ENCODE data around the gene PLEK. TPM values are rescaled to one million over a fixed set of nuclear protein-coding genes. Genes with fewer than 3 reads are reported as not detected.

The PLEK gene
- total RNA-seq, 3 donors from 2014 or later, result 4.8 to 16.0 (median 13.8) TPM

- no peaks in the 10 kb centered on the region for H3K9me3 ChIP-seq
- no peak for TF ChIP-seq CTCF (IDR thresholded peaks at IDR 0.05)
- no peak overlapping the region for H3K4me3 ChIP-seq
- H3K36me3 ChIP-seq (ENCODE audit: low read depth), result no peaks in the 10 kb centered on the region
- DNase-seq (no peak), ATAC-seq (no peak)
- intact Hi-C loops (cut with DNase I, micrococcal nuclease), result no loop called here
- H3K4me1 ChIP-seq (ENCODE audit: low read depth), result no peaks in the 10 kb centered on the region
Measured at GRCh38 chr2:68336192-68336591, 28.9 kb upstream of the PLEK start.

- ATAC-seq (no peak), DNase-seq (no peak)
- no peaks in the 10 kb centered on the region for H3K9me3 ChIP-seq
- TF ChIP-seq CTCF (IDR thresholded peaks at IDR 0.05), result no peak
- no peaks in the 10 kb centered on the region for H3K36me3 ChIP-seq (ENCODE audit: low read depth)
- no peaks in the 10 kb centered on the region for H3K4me1 ChIP-seq (ENCODE audit: low read depth)
- H3K4me3 ChIP-seq, result no peak overlapping the region
- intact Hi-C loops (cut with DNase I, micrococcal nuclease), result no loop called here
Measured at GRCh38 chr2:68340226-68341061, 24.6 kb upstream of the PLEK start.

DNA sequence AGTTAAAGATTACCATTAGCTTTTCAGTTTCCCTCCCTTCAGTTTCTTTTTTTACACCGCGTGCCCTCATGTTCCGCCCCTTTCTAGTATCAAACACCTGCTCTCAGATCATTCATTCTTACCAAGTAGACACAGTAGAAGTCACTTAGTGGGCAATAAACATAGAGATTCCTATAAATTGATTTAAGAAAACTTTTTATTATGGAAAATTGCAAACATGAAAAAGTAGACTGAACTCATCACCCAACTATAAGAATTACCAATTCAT is 24.1 kb upstream of the PLEK start:
- Histone ChIP-seq H3K9me3 (no peaks in the 10 kb centered on the region), H3K4me3 (no peak overlapping the region), H3K36me3 (ENCODE audit: low read depth) (no peaks in the 10 kb centered on the region), H3K4me1 (ENCODE audit: low read depth) (no peaks in the 10 kb centered on the region)
- no peak for DNase-seq
- intact Hi-C loops (cut with DNase I, micrococcal nuclease), result no loop called here
- no peak for TF ChIP-seq CTCF (IDR thresholded peaks at IDR 0.05)
- ATAC-seq, result no peak

DNA sequence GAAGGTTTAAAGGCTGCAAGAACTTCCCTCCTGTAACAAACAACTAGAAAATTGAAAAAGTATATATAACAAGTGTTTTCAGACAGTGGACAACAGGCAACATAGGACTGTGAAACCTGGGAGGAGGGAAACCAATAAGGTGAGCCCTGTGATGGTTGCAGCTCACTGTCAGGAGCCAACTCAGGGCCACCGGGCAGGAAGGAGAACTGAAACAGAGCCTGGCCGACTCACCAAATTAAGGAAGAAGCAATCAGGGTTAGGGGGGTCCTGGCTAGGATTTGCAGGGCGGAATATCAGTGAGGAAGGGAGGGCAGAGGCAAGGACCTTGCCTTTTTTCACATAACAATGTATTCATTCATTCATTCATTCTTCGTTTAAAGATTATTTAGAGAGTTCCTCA is 23.5 kb upstream of the PLEK start:
- intact Hi-C loops (cut with DNase I, micrococcal nuclease), result no loop called here
- H3K4me1 ChIP-seq (ENCODE audit: low read depth), result no peaks in the 10 kb centered on the region
- ATAC-seq, result no peak
- no peak for TF ChIP-seq CTCF (IDR thresholded peaks at IDR 0.05)
- no peaks in the 10 kb centered on the region for H3K36me3 ChIP-seq (ENCODE audit: low read depth)
- no peak for DNase-seq
- no peak overlapping the region for H3K4me3 ChIP-seq
- H3K9me3 ChIP-seq, result no peaks in the 10 kb centered on the region

DNA sequence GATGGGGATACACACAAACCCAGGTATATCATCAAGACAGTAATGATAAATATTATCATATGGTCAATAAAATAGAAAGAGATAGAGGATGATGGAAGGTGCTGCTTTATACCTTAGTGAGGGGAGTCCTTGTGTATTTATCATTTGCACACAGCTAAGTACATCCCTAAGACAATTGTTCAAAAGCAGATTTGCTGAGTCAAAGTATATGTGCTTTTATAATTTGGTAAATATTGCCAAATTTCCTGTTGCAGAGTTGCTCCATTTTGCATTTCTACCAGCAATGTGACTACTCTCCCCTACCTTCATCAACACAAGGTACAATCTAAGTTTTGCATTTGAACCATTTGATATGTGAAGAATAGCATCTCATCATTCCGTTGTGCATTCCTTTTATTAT is 22.6 kb upstream of the PLEK start:
- intact Hi-C loops (cut with DNase I, micrococcal nuclease), result no loop called here
- Histone ChIP-seq H3K4me3 (no peak overlapping the region), H3K9me3 (no peaks in the 10 kb centered on the region), H3K36me3 (ENCODE audit: low read depth) (no peaks in the 10 kb centered on the region), H3K4me1 (ENCODE audit: low read depth) (no peaks in the 10 kb centered on the region)
- no peak for DNase-seq
- no peak for TF ChIP-seq CTCF (IDR thresholded peaks at IDR 0.05)
- ATAC-seq, result no peak

DNA sequence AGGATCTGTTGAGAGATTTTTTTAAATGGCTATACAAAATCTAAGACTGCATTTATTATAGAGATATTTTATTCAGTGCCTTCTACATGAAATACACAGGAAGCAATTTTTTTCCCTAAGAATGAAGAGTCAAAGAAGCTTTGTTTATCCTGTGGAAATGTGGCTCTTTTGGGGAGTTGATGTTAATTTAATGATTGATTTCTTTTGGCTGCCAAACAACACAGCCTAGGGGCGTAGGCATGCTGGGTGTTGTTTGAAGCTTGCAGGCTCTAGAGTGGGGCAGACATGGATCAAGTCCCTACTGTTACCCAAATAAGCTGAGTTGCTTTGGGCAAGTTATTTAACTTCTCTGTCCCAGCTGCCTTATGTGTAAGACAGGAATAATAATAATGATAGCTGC is 21.1 kb upstream of the PLEK start:
- H3K4me1 ChIP-seq (ENCODE audit: low read depth), result no peaks in the 10 kb centered on the region
- ATAC-seq (no peak), DNase-seq (no peak)
- TF ChIP-seq CTCF (IDR thresholded peaks at IDR 0.05), result no peak
- H3K9me3 ChIP-seq, result no peaks in the 10 kb centered on the region
- H3K4me3 ChIP-seq, result no peak overlapping the region
- H3K36me3 ChIP-seq (ENCODE audit: low read depth), result no peaks in the 10 kb centered on the region
- intact Hi-C loops (cut with DNase I, micrococcal nuclease), result no loop called here

All from mucosa of descending colon (tissue), 3 donors.